Tibial artery (tissue), 4 donors: ENCODE results near the gene CLPTM1.

Source experiments
- DNase-seq, 2 donors: peaks; one replicate each; pipeline ENCODE4 v3.0.0-alpha.2; 2019
- H3K27ac ChIP-seq, 2 donors: fragments of 200-600 bp; sonication (generic) in 1 of 2; 1 replicate in 1 of 2; 2 replicates in 1 of 2; pipeline ENCODE4 v1.5.1; 2018 to 2019; ENCODE audit warnings: mild to moderate bottlenecking in 1 of 2
- H3K27me3 ChIP-seq, 2 donors: fragments of 200-600 bp; sonication (generic) in 1 of 2; one replicate each; pipeline versions ENCODE4 v1.5.1 to v1.6.0; 2016 to 2019
- H3K36me3 ChIP-seq, 3 donors: fragments of 200-600 bp; sonication (generic) in 2 of 3; one replicate each; pipeline ENCODE4 v1.5.1; 2016 to 2019; ENCODE audit warnings: mild to moderate bottlenecking in 2 of 3
- H3K4me1 ChIP-seq, 4 donors: fragments of 200-600 bp; sonication (generic) in 2 of 4; 1 replicate in 3 of 4; 2 replicates in 1 of 4; pipeline ENCODE4 v1.5.1; 2016 to 2019
- H3K4me3 ChIP-seq, 2 donors: fragments of 200-600 bp; sonication (generic) in 1 of 2; 1 replicate in 1 of 2; 2 replicates in 1 of 2; pipeline ENCODE4 v1.5.1; 2018 to 2019; ENCODE audit warnings: mild to moderate bottlenecking in 2 of 2
- H3K9me3 ChIP-seq, 3 donors: fragments of 200-600 bp; sonication (generic) in 1 of 3; one replicate each; pipeline ENCODE4 v1.5.1; 2016 to 2019
- CTCF ChIP-seq, 2 experiments: fragments of 200-600 bp in 1 of 2; fragments of 450-650 bp in 1 of 2; IDR thresholded peaks; one replicate each; pipeline ENCODE4 v1.5.1; 2017 to 2019; ENCODE audit warnings: antibody characterized with exemption in 2 of 2, mild to moderate bottlenecking in 1 of 2, moderate library complexity in 1 of 2
- intact Hi-C: fragments of 100-400 bp; cut with DNase I; formaldehyde crosslinking; loops from one replicate; pipeline ENCODE4 v1.15.0; 2023; ENCODE audit warnings: low total_unique reads

CLPTM1 gene

GRCh38 chr19:45037393-45038169, 82.4 kb downstream of the CLPTM1 start:
- Histone ChIP-seq H3K4me1 (peaks cover 0 to 36% (median 30%) of the 10 kb centered on the region in 4 donors), H3K4me3 (no peak overlapping the region), H3K9me3 (no peaks in the 10 kb centered on the region), H3K27ac (no peak overlapping the region), H3K27me3 (no peaks in the 10 kb centered on the region), H3K36me3 (peaks cover 21 to 60% (median 43%) of the 10 kb centered on the region in 3 donors)
- TF ChIP-seq CTCF (IDR thresholded peaks at IDR 0.05): no peak
- intact Hi-C loops: no loop called here
- no peak for DNase-seq

GRCh38 chr19:45038931-45039893, 84.0 kb downstream of the CLPTM1 start, which contains the start of gene CLASRP:
Gene CLASRP (plus strand): TSS chr19:45039045. CDS start chr19:45040213, 1,168 bp downstream.
- H3K27ac ChIP-seq: peak within 1 kb of the TSS; percentile 73 to 92
- peaks cover 31 to 62% (median 53%) of the 10 kb centered on the region in 3 donors for H3K36me3 ChIP-seq
- no peaks in the 10 kb centered on the region for H3K27me3 ChIP-seq
- intact Hi-C loops: no loop called here
- H3K4me3 ChIP-seq: peak within 1 kb of the TSS; percentile 66 to 85
- peaks cover 0 to 38% (median 30%) of the 10 kb centered on the region in 4 donors for H3K4me1 ChIP-seq
- no peak for TF ChIP-seq CTCF (IDR thresholded peaks at IDR 0.05)
- DNase-seq: peak; percentile 88 to 95
- H3K9me3 ChIP-seq: no peaks in the 10 kb centered on the region

- Histone ChIP-seq H3K27me3 (no peaks in the 10 kb centered on the region), H3K9me3 (no peaks in the 10 kb centered on the region), H3K4me1 (peaks cover 0 to 38% (median 30%) of the 10 kb centered on the region in 4 donors), H3K27ac (peak overlapping the region; percentile 73 to 92), H3K36me3 (peaks cover 31 to 62% (median 59%) of the 10 kb centered on the region in 3 donors), H3K4me3 (peak overlapping the region; percentile 66 to 85)
- TF ChIP-seq CTCF (IDR thresholded peaks at IDR 0.05): no peak
- no peak for DNase-seq
- intact Hi-C loops: no loop called here
These were observed 85.0 kb downstream of the CLPTM1 start for GRCh38 chr19:45040059-45040771.

GRCh38 chr19:45041125-45041524, 85.9 kb downstream of the CLPTM1 start:
- Histone ChIP-seq H3K9me3 (no peaks in the 10 kb centered on the region), H3K4me3 (no peak overlapping the region), H3K36me3 (peaks cover 38 to 62% (median 60%) of the 10 kb centered on the region in 3 donors), H3K27ac (no peak overlapping the region), H3K27me3 (no peaks in the 10 kb centered on the region), H3K4me1 (peaks cover 0 to 43% (median 32%) of the 10 kb centered on the region in 4 donors)
- DNase-seq: no peak
- TF ChIP-seq CTCF (IDR thresholded peaks at IDR 0.05): no peak
- intact Hi-C loops: no loop called here
